Hematopoietic multipotent progenitor cell treated with erythropoietin and hydrocortisone succinate and interleukin-3 and kit ligand, for 6 days (in vitro differentiated cells): ENCODE data around the gene APBB2.

ENCODE experiments used
- DNase-seq: peaks from one replicate; pipeline ENCODE4 v3.0.0-alpha.2; 2015

Gene APBB2

DNA sequence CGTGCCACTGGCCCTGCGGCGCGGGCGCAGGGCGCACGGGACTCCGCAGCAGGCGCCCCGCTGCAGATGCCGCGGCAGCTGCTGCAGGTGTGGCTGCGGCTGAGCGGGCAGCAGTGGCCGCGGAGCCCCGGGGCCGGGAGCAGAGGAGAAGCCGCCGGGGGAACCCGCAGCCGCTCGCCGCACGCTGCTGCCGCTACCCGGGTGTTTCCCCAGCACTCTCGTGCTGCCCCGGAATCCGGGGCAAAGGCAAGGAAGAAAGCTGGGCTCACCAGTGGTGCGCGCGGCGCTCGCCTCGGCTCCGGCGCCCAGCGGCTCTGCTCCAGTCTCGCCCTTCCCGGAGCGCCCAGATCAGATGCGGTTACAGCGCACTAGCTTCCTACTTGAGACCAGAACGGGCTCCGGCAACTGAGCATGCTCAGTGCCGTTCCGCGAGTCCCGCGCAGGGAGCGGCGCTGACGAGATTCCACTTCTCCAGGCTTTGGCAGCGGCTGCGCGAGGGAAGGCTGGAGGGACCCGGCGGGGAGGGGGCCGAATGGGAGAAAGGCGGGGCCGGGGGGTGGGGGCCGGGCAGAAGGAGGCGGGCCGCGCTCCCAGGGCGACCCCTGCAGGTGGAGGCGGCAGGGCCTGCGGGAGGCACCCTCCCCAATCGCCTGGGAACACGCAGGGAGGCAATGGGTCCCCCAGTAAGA is at the start of gene APBB2:
APBB2 (minus strand) TSS at position 407 of the 689 bp plus-strand sequence. CDS start 181,288 bp downstream, outside the sequence.
- DNase-seq, result peak; percentile 77

DNA sequence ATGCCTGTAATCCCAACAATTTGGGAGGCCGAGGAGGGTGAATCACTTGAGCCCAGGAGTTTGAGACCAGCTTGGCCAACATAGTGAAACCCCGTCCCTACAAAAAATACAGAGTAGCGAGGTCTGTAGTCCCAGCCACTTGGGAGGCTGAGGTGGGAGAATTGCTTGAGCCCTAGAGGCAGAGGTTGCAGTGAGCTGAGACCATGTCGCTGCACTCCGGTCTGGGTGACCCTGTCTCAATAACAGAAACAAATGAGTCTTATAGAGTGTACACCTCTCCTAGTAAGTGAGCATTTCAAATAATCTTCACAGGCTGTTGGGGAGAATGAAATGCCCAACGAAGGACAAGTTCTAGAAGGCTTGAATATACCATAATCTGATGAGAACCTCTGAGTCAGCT is 47.9 kb upstream of the APBB2 start:
- DNase-seq, result no peak

DNA sequence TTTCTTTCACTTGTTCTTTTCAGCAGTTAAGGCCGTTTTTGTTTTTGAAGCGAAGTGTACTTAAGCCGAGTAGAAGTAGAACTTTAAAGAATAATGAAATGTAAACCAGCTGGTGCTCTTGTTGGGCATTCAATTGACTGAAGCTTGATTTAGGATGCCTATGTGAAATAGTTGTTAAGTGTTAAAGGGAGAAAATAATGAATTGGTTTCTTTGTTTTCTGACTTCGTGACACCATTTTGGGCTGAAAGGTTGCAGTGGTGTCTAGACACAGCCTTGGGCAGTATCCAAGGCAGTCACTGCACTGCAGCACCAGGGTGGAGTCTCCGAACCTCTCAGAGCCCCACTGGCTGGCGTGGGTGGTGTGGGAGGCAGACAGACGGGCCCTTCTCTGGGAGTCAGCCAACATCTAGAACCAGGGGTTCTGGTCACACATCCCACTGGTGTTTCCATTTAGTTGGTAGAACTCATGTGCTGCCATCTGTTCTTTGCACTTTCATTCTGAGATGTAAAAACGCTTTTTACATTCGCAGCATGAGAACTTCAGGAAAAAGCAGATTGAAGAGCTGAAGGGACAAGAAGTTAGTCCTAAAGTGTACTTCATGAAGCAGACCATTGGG is 45.9 kb upstream of the APBB2 start:
- DNase-seq, result no peak

DNA sequence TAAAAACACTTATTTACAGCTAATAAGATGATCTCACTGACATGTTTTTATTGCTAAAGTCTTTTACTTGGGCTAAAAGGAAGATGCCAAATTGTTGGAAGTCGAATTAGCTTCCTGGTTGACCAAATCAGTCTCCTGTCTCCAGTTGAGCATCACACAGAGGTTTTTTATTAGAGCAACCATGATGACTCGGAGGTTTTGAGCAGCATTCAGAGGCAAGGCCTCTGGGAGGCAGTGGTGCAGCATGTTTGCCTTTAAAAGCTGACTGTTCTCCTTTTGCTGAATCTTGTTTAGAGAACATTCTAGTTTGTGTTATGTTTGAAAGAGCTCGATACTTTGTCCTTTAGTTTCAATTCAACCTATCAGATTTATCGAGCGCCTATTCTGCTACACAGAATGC is 44.4 kb upstream of the APBB2 start:
- peak; percentile 55 for DNase-seq

DNA sequence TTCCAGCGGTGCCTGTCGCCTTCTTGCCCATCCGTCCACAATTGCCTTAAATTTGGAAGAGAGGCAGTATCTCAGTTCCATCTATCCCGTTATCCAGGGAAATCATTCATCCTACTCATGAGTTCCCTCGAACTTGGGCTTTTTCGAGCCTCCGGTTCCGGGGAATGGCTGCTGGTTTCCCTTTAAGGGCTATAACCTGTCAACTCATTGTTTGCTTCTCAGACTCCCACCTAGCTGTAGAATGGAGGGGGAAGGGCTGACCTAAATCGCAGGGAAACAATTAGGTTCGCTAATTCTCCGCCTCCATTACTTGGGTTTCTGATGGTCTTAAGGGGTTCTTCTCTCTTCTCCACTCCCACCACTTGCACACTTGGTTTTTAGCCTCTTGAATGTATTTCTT is 43.6 kb upstream of the APBB2 start:
- peak; percentile 5 for DNase-seq

DNA sequence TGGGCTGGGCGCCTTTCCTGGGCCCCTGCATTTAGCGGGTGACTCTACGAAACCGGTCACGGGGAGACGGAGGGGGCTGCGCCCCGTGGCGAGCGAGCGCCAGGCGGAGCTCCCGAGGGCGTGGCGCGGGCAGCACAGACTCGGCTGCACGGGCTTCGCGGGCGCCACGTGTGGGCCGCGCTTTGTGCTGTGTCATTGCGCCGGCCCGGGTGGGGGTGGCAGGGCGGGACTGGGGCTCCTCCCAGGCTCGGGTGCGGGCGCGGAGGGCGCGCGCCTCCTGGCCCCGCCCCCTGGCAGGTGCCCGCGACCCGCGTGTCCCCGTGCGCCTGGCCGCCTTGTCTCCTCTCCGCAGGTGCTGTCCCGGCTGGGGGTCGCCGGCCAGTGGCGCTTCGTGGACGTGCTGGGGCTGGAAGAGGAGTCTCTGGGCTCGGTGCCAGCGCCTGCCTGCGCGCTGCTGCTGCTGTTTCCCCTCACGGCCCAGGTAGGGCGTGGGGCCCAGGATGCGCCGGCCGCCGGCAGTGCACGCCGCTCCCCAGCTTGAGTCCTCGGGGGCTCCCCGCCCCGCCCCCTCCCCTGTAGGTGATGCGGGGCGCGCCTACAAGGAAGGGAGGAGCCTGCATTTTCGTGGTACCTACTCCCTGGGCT is 43.0 kb upstream of the APBB2 start:
- DNase-seq, result peak; percentile 69

DNA sequence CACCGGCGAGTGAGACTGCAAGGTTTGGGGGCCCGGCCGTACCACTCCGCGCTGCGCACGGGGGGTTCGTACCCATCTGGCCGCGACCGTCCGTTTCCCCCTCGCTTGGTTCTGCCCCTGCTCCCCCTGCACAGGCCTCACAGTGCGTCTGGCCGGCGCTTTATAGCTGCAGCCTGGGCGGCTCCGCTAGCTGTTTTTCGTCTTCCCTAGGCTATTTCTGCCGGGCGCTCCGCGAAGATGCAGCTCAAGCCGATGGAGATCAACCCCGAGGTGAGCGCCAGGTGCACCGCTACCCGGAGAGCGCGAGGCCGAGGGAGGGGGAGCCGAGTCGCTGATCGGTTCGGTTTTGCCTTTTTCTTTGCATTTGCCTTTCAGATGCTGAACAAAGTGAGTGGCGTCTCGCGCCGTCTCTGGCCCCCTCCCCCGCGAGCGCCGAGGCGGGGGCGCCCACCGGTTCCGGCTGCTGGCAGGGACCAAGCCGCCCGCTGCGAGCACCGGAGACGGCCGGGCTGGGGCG is 42.5 kb upstream of the APBB2 start, which contains the start of gene UCHL1:
UCHL1 (plus strand) TSS at position 189 of the 517 bp plus-strand sequence; CDS start at position 238, 49 bp downstream.
- peak; percentile 24 for DNase-seq

DNA sequence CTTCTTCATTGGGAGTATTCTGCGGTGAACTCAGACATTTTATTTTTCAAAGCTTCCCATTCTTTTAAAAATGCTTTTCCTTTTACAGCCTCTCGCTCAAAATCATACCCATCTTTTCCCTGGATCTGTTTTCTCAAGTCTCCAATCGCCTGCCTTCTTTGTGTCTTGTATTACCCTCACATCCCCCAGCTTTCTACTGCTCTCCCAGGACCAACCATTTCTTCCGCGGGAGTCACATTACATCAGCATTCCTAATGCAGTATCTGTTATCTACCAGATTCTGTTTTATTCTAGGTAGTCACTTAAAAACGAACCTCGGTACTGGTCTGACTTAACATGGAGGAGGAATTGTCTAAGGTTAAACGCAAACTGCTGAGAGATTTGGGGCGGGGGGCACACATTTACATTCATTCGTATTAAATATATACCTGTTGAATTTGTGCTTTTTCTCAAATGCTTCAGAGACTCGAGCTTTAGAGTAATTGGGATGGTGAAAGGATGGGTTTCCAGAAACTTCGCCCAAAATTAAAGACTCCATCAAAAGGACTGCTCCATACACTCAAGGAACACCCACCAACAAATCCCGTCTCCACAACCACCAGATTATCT is 41.9 kb upstream of the APBB2 start:
- DNase-seq, result no peak

DNA sequence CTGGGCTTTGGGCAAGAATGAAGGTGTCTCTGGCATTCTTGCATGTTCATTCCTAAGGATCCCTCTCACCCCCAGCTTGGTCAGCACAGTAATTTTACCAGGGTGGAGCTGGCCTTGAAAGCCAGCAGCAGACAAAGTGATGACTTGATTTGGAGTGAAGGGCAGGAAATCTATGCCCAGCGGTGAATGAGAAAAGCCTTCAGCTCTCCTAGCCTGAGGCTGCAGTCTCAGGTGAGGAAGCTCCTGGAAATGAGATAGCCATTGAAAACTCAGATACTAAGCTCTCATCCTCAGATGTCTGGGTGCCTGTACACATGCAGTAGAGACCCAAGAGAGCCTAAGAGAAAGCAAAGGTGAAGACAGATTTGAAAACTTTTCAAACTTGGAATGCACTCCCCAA is 31.6 kb upstream of the APBB2 start:
- no peak for DNase-seq

DNA sequence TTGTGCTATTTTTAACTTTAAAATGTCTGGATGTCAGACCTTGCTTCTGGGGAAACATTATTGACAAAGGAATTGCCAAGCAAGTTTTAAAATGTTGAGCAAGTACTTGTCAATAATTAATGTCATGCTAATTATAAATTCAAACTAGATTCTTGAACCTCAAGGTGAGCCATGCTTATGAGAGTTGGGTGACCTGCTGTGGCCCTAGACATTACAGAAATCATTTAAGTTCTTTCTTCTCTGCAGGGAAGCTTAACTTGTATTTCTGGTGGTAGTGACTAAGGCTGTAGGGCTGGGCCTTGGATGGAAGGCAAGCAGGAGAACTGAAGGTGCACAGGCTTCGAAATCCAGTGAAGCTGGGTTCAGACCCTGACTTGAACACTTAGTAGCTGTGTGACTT is 27.6 kb upstream of the APBB2 start:
- DNase-seq, result no peak

DNA sequence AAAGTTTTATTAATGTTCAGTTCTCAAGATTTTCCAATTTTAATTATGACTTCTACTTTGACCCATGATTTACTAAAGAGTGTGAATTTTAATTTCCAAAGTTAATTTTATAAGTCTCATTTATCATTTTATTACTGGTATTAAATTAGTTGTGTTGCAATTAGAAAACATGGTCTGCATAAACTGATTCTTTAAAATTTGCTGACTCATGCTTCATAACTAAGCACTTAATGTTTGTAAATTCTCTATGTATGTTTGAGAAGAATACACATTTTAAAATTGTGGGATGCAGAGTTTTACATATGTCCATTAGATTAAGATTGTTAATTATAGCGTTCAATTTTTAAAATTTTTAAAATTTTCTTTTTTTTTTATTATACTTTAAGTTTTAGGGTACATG is 22.2 kb upstream of the APBB2 start:
- no peak for DNase-seq

DNA sequence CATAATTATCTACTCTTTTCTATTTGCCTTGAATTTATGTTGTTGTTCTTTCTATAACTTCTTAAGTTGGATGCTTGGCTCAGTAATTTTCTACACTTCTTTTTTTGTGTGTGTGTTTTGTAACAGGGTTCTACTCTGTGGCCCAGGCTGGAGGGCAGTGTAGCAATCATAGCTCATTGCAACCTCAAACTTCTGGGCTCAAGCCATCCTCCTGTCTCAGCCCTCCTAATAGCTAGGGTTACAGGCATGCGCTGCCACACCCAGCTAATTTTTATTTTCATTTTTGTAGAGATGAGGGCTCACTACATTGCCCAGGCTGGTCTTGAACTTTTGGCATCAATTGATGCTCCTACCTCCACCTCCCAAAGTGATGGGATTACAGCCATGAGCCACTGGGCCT is 21.7 kb upstream of the APBB2 start:
- DNase-seq, result no peak

DNA sequence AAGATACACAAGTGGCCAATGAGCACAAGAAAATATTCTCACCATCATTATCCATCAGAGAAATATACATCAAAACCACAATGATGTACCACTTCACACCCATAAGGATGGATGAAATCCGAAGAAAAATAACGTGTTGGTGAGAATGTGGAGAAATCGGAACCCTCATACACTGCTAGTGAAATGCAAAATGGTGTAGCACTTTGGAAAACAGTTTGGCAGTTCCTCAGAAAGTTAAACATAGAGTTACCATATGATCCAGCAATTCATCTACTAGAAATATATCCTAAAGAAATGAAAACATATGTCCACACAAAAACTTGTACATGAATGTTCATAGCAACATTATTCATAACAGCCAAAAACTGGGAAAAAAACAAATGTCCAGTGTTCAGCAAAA is 18.5 kb upstream of the APBB2 start:
- no peak for DNase-seq

DNA sequence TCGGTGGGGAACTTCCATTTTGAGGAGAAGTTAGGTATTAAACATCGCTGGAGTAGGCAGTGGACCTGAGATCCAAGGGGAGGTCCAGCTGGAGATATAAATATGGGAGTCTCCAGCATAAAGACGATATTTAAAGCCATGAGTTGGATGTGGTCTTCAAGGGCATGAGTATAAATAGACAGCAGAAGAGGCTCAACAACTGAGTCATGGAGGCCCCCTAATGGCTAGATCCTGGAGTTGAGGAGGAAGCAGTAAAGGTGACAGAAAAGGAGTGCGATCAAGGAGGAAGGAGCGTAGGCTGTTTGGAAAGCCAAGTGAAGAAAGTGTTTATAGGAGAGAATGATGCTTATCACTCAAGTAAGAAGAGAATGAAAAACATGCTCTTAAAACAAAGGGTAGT is 18.1 kb upstream of the APBB2 start:
- DNase-seq, result peak; percentile 5

DNA sequence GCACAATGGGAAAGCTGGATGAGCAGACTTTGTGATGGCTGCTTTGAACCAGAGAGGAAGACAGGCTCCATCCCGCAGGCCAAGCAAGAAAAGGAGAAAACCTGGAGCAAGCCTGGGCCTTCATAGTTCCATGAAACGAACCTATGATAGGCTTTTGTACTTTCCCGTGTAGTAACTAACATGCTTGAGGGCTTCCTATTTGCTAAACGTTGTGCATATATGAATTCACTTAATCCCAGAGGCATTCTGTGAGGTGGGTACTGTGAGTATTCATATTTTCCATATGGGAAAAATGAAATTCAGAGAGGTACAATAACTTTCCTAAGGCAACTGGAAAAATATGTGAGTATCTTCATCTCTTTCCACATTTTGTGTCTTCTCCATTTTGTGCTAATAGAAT is 13.6 kb upstream of the APBB2 start:
- DNase-seq, result no peak

DNA sequence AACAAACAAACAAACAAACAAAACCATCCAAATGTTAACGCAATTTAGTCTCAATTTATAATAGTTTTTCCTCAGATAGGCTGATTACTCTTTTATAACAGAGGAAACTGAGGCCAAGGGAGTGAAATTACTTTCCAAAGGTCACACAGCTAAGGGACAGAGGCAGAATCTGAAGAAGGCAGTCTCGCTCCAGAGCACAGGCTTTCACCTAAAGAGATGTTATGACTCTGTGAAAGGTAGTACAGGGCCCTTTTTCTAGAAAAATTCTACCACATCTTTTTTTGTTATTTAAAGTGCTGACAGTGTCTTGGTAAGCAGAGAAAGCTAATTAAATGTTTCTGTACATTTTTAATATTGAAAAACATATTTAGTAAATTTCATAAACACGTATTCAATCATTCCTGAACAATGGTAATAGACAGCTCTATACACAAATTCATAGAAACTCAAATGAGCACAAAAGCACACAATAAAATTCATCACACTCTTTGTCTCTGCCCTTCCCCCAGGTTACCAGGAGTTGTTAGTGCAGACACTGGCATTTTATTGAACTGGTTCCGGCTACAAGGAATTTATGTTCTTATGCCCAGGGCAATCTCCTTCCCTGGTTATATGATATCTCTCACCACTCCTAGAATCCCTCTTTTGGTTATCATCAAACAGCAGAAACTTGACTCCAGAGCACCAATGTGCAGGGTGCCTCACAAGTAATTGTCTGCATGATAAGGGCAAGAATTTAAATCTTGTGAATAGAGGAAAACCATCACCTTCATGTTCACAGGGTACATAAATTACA is 7.7 kb upstream of the APBB2 start:
- no peak for DNase-seq

DNA sequence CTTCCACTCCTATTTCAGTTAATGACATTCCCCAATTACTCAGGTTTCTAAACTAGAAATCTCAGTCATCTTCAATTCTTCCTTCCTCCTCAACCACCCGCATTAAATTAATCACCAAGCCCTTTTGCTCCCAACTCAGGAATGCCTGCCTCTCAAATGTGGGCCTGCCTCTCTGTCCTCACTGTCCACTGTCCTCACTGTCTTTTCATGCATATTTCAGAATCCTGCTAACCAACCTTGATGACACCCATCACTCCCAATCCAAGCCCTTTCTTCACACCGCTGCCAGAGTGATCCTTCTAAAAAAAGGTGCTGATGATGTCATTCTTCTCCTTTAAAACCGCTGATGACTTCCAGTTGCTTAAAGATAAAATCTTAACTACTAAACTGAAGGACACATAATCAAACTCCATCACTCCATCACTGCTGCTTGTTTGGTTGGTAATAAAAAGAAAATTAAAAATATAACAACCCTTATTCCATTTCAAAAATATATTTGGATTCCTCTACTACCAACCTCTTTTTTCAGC is 5.1 kb upstream of the APBB2 start:
- DNase-seq, result no peak

DNA sequence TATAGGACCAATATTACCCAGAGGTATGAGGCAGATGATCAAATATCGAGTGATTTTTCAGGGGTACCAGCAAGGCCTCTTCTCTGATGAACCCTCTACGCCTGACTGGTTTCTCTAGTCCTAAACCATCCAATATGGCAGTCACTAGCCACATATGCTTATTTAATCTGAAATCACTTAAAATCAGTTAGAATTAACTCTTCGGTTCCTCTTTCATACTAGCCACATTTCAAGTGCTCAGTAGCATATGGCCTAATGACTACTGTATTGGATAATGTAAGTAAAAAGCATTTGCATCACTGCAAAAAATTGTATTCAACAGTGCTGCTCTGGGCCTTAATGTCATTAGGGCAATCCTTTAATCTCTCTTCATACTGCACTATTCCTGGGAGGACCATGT is 4.4 kb upstream of the APBB2 start:
- no peak for DNase-seq

DNA sequence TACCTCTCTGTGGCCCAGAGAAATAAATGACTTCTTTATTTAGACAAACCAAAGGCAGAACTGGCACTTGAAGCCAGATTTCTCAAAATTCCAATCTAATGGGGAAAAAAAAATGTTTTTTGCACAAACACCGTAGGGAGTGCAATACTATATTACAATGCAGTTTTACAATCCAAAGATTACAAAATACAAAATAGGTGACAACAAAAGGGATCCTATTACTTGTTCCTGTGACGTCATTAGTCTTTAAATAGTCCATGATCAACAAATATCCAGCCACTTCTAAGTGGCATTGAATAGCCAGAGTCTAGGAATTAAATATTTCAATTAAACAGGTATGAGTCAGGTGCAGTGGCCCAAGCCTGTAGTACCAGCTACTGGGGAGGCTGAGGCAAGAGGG is 3.0 kb upstream of the APBB2 start:
- no peak for DNase-seq

DNA sequence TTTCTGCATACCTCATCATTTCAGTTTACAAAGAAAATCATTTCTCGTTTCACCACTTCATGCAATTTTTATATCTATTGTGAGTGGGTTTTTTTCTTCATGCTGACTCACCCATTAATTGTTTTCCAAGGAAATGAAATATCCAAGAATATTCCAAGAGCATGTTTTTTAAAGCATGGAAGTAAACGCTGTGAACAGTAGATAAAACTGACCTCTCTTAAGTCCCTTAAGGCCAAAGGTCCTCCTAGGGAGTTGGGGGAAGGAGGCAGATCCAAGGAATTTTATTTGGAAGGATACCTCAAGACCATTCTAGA is 2.6 kb upstream of the APBB2 start:
- DNase-seq, result no peak

DNA sequence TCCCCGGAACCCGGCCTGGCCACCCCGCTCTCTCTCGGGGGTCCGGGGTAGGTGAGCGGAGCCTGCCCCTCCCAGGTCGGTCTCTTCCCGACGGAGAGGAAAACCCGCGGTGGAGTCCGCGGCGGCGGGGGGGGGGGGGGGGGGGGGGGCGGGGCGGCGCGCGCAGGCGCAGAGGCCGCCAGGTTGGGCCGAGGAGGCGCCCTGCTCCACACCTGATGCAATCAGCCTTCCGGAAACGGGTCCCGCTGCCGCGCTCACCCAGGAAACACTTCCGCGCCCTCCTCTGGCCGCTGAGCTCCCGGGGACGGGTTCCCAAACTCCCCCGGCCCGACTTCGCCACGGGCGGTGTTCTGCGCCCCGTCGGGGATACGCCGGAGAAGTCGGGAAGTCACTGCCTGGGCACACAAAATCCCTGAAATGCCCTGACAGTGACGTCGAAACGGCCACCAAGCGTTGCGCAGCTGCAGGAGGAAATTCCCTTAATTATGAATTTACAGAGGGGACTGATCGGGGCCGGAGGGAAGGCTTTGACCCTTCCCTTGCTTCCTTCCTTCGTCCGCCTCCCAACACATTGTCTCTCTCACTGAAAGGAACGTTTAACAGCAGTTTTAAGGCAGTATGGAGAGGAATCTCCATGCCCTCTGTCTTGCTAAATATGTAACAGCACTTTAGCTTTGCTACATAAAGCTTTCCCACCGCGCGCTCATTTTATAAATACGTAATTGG is 2.1 kb upstream of the APBB2 start:
- DNase-seq, result peak; percentile 46

DNA sequence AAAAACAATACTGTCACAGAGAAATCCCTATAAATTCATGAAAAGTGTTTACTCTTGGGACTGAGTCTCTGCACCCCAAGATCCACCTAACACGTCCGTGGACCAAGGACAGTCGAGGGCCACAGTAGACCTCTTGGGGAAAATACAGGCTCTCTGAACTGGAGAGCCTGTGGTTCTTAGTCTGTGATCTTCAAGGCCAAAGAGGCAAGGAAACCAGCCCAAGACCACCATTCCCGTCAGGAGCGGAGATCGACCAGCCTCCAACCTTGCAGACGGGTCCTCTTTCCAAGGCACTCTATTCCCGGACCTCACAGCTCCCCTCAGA is 1.6 kb upstream of the APBB2 start:
- no peak for DNase-seq
